ENCODE results near the gene FAM161A.
"Not testable (repeated sequence)": the region's sequence is repeated elsewhere in the genome, so short reads cannot be mapped to it uniquely, and the experiment has no call there.

FAM161A gene, protein sequence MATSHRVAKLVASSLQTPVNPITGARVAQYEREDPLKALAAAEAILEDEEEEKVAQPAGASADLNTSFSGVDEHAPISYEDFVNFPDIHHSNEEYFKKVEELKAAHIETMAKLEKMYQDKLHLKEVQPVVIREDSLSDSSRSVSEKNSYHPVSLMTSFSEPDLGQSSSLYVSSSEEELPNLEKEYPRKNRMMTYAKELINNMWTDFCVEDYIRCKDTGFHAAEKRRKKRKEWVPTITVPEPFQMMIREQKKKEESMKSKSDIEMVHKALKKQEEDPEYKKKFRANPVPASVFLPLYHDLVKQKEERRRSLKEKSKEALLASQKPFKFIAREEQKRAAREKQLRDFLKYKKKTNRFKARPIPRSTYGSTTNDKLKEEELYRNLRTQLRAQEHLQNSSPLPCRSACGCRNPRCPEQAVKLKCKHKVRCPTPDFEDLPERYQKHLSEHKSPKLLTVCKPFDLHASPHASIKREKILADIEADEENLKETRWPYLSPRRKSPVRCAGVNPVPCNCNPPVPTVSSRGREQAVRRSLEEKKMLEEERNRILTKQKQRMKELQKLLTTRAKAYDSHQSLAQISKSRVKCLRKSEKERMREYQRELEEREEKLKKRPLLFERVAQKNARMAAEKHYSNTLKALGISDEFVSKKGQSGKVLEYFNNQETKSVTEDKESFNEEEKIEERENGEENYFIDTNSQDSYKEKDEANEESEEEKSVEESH

DNA sequence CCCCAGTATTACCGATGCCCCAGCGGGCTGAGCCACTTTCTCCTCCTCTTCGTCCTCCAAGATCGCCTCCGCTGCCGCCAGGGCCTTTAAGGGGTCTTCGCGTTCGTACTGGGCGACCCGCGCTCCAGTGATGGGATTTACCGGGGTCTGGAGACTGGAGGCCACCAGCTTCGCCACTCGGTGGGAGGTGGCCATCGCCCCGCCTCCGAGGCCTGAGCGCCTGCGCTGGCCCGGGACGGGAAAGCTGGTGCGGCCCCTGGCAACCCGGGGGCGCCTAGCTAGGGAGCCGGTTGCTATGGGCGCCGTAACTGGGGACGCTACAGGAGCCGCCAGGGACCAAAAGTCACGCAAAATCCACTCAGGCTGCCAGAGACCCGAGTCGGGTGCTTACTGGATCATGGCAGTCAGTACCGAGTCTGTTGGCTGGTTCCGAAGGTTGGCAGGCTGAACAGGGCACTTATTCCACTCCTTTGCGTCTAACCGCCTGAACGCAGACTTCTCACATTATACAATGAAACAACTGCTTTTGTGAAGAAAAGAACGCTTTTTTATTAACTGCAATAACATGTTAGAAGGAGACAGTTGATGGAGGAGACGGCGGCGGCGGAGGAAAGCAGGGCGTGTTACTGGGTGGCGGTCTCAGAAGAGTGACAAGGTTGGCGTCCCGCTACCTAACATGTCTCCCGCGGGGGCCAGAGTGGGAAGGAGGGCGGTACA is at the start of gene FAM161A:
TSS of gene FAM161A (minus strand) at position 214 of the 717 bp plus-strand sequence. CDS start at position 195, 19 bp downstream.
- peak; percentile 87 for ATAC-seq
- DNase-seq (ENCODE audit: low spot score in 2 of 2): peak; percentile 72 to 93
- peaks cover 9% of the 10 kb centered on the region for H3K4me1 Mint-ChIP-seq

DNA sequence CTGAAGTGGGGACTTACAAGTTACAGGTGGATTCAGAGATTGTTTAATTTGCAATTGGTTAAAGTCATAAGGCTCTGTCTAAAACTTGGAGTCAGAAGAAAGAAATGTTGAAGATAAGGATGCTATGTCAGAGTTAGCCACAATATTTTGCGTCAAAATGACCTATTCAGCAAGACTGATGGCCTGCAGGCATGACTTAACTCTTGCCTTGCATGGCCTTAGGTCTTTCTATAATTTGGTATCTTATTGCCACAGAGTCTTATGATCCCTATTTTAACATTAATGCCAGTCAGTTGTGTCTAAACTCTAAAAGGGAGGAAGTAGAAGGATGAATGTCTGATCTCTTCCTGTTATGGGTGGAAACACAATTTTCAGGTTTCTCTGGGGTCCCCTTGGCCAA is 46.4 kb upstream of the FAM161A start:
- H3K36me3 Mint-ChIP-seq: no peaks in the 10 kb centered on the region
- no peak for ATAC-seq

More for the DNA sequence above, at the start of gene FAM161A:
- Mint-ChIP-seq H3K9me3 (no peaks in the 10 kb centered on the region), H3K27ac (peak within 1 kb of the TSS; percentile 95), H3K4me3 (peak within 1 kb of the TSS; percentile 90), H3K36me3 (peaks cover 13% of the 10 kb centered on the region)

DNA sequence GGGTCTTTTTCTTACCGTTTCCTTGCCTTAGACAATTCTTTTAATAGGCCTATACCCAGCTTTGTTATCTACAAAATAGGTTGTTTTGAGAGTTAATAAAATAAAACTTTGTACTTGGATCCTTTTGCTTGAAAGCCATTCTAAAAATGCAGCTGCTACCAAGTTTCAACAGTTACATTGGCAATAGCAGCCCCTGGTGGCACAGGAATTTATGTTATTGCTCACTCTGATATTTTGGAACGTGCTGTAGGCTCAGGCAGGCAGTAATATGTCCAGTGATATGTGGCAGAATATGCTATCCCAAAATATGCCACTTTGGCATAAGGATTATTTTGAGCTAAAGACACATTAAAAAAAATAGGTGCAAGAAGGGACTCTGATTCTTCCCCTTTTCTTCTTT is 45.0 kb upstream of the FAM161A start:
- H3K4me1 Mint-ChIP-seq: no peaks in the 10 kb centered on the region
- no peak overlapping the region for H3K27ac Mint-ChIP-seq
- no peaks in the 10 kb centered on the region for H3K36me3 Mint-ChIP-seq
- DNase-seq (ENCODE audit: low spot score in 2 of 2) (no peak), ATAC-seq (no peak)
- H3K4me3 Mint-ChIP-seq: no peak overlapping the region
- no peaks in the 10 kb centered on the region for H3K9me3 Mint-ChIP-seq

More for the DNA sequence above, 46.4 kb upstream of the FAM161A start:
- no peaks in the 10 kb centered on the region for H3K9me3 Mint-ChIP-seq
- H3K4me3 Mint-ChIP-seq: no peak overlapping the region
- peaks cover 6% of the 10 kb centered on the region for H3K4me1 Mint-ChIP-seq
- no peak overlapping the region for H3K27ac Mint-ChIP-seq
- no peak for DNase-seq (ENCODE audit: low spot score in 2 of 2)

DNA sequence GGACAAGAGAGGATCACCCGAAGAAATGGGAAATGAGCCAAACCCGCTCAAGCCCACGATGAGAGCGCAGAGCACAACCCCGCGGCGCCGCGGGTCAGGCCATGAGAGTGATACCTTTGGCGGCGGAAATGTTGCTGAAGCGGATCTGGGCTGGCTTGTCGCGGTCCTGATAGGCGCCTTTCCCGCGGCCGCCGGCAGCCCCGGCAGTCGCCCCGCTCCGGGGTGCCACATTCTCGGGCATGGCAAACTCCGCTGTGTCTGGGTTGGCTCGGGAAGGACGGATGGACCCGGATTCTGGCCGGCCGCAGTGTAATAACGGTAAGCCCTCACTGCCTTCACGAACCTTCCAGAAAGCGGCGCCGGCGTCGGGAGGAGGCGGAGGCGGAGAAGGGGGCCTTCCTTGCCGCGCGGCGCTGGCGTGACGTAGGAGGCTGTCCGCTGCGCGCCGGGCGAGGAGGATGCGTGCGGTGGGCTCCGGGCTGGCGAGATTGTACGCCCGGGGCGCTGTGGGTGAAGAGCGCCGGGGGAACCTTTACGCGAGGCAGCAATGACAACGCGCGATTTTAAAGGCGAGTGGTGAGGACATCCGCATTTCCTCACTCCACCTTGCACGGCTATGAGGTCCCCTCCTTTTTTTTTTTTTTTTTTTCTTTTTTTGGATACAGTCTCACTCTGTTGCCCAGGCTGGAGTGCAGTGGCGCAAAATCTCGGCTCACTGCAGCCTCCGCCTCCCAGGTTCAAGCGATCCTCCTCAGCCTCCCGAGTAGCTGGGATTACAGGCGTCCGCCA is 34.6 kb upstream of the FAM161A start, which contains the start of gene CCT4:
TSS of gene CCT4 (minus strand) at position 390 of the 789 bp plus-strand sequence. CDS start at position 241, 149 bp downstream.
- Mint-ChIP-seq H3K27ac (peak within 1 kb of the TSS; percentile 99), H3K9me3 (no peaks in the 10 kb centered on the region), H3K36me3 (peaks cover 60% of the 10 kb centered on the region), H3K4me3 (peak within 1 kb of the TSS; percentile 78), H3K4me1 (peaks cover 28% of the 10 kb centered on the region)
- ATAC-seq: peak; percentile 93
- peak; percentile 98 to 99 for DNase-seq (ENCODE audit: low spot score in 2 of 2)

DNA sequence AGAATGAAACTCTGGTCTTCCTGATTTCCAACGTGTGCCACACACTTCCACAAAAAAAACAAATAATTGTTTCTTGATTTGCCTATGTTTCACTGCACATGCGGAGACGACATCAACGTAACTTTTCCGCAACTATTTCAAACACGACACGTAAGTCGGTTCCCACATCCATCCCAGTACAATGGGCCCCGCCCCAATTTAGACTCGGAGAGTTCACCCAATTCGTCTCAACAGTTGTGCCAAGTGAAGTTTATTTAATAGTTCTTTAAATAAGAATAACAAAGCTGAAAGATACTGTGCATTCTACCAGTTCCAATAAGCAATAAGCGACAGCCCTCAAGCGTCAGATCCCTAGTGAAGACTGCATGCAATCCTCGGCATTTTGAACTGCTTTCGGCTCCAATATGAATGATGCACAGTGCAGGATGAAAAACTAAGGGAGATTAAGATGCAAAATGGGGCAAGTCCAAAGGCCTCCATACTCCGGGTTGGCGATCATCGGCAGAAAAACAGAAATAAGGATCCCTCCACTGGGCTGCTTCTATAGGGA is 33.9 kb upstream of the FAM161A start:
- no peak for ATAC-seq
- H3K27ac Mint-ChIP-seq: peak overlapping the region; percentile 99
- no peaks in the 10 kb centered on the region for H3K9me3 Mint-ChIP-seq
- H3K4me3 Mint-ChIP-seq: peak overlapping the region; percentile 78
- peaks cover 28% of the 10 kb centered on the region for H3K4me1 Mint-ChIP-seq
- peaks cover 67% of the 10 kb centered on the region for H3K36me3 Mint-ChIP-seq
- peak in 1 of 2 donors; percentile 55 for DNase-seq (ENCODE audit: low spot score in 2 of 2)

DNA sequence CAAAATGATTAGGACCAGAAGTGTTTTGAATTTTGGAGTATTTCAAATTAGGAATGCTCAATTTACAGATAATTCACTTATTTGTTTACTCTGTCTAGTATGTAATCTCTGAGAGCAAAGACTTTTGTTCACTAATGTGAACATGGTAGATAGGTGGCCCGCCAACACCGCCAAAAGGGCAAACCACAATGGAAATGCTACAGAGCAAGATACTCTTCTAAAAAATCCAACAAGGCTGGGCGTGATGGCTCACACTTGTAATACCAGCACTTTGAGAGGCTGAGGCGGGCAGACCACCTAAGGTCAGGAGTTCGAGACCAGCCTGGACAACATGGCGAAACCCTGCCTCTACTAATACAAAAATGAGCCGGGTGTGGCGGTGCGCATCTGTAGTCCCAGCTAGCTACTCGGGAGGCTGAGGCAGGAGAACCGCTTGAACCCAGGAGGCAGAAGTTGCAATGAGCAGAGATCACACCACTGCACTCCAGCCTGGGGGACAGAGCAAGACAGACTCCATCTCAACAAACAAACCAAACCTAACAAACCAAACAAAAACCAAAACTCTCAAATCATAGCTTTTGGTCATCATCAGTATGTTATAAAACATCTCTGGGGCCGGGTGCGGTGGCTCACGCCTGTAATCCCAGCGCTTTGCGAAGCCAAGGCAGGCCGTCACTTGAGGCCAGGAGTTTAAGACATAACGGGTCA is 32.2 kb upstream of the FAM161A start:
- no peak for DNase-seq (ENCODE audit: low spot score in 2 of 2)
- H3K9me3 Mint-ChIP-seq: no peaks in the 10 kb centered on the region
- H3K4me1 Mint-ChIP-seq: peaks cover 28% of the 10 kb centered on the region
- H3K27ac Mint-ChIP-seq: peak overlapping the region; percentile 99
- H3K4me3 Mint-ChIP-seq: peak overlapping the region; percentile 78
- no peak for ATAC-seq
- peaks cover 84% of the 10 kb centered on the region for H3K36me3 Mint-ChIP-seq

DNA sequence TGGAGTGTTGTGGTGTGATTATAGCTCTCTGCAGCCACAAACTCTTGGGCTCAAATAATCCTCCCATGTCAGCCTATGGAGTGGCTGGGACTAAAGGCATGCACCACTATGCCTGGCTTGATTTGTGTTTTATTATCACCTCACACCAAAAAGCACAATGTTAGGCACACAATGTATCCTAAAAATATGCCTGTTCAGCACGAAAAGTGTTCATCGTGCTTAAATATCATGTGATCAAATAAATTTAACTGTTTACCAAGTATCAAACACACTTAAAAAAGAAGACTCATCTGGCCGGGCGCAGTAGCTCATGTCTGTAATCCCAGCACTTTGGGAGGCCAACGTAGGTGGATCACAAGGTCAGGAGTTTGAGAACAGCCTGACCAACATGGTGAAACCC is 29.0 kb upstream of the FAM161A start:
- peaks cover 22% of the 10 kb centered on the region for H3K4me1 Mint-ChIP-seq
- no peak overlapping the region for H3K4me3 Mint-ChIP-seq
- H3K9me3 Mint-ChIP-seq: no peaks in the 10 kb centered on the region
- no peak for ATAC-seq
- peaks cover 100% of the 10 kb centered on the region for H3K36me3 Mint-ChIP-seq
- peak overlapping the region; percentile 26 for H3K27ac Mint-ChIP-seq
- no peak for DNase-seq (ENCODE audit: low spot score in 2 of 2)

DNA sequence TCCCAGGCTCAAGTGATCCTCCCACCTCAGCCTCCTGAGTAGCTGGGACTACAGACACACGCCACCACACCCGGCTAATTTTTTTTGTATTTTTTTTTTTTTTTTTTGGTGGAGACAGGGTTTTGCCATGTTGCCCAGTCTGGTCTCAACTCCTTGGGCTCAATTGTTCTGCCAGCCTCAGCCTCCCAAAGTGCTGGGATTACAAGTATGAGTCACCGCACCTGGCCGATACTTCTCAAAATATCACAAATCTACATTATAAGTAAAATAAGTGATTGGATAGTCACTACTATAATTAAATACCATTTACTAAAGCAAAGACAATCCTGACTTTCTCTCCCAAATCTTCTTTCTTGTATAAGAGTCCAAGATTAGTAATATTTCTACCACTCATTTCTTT is 25.5 kb upstream of the FAM161A start:
- H3K4me3 Mint-ChIP-seq; ATAC-seq; H3K4me1 Mint-ChIP-seq; H3K27ac Mint-ChIP-seq; H3K9me3 Mint-ChIP-seq; DNase-seq (ENCODE audit: low spot score in 2 of 2): not testable (repeated sequence)
- H3K36me3 Mint-ChIP-seq: peaks cover 100% of the 10 kb centered on the region

DNA sequence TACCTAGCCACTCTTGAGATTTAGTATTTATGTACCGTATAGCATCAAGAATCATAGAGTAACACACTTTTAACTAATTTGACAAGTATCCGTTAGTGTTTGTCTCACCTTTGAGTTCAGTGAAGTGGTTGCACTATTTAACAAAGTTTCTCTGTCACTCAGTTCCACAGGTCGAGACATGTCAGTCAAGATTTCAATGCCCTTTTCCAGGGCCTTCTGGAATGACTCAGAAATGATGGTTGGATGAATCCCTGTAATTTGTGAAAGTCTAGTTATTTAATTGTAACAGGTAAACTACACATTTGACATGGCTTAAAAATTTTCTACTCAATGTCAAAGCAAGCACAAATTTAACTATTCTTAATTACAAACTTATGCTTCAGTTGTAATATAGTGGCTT is 24.9 kb upstream of the FAM161A start:
- no peak for ATAC-seq
- Mint-ChIP-seq H3K4me1 (no peaks in the 10 kb centered on the region), H3K36me3 (peaks cover 100% of the 10 kb centered on the region), H3K27ac (no peak overlapping the region), H3K4me3 (no peak overlapping the region), H3K9me3 (no peaks in the 10 kb centered on the region)
- no peak for DNase-seq (ENCODE audit: low spot score in 2 of 2)

DNA sequence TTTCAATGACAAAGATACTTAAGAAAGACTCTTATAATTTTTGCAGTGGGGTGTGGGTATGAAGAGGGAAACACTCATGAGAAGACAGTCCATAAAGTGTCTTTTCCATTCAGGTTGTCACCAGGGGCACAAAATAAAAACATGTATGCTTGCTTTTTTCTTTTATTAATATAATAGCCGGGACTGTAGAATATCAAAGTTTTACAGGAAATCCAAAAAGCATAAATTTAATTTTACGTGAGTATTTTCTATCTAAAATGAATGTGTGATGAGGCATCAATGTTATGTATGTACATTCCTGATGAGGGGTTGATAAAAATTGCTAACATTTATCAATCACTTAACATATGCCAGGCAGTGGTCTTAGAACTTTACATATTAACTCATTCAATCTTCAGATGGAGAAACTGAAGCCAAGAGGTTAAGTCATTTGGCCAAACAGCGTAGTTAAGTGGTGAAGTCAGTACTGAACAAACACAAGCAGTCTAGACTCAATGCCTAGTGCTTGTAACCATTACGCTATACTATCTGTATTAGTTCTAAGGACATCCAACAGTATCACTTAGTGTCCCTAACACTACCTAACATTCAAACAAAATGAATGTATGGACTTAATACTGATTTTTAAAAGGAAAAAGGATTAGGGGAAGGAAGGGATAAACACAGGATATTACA is 23.8 kb upstream of the FAM161A start:
- DNase-seq (ENCODE audit: low spot score in 2 of 2) (no peak), ATAC-seq (no peak)
- no peaks in the 10 kb centered on the region for H3K9me3 Mint-ChIP-seq
- no peak overlapping the region for H3K27ac Mint-ChIP-seq
- no peak overlapping the region for H3K4me3 Mint-ChIP-seq
- no peaks in the 10 kb centered on the region for H3K4me1 Mint-ChIP-seq
- peaks cover 100% of the 10 kb centered on the region for H3K36me3 Mint-ChIP-seq

DNA sequence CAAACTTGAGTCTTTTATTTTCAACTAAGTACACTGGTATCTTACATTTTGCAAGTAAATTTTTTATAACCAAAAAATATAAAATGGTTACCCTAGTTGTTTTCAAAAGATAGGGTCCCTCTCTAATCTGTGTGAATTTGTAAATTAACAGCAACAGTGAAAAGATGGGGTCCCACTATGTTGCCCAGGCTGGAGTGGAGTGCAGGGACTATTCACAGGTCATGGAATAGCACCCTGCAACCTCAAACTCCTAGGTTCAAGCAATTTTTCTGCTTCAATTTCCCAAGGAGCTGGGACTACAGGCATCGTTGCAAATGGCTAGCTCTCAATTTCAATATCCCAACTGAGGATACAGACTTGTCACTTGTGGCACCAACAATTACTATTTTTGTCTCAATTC is 22.5 kb upstream of the FAM161A start:
- no peak for ATAC-seq
- H3K36me3 Mint-ChIP-seq: peaks cover 100% of the 10 kb centered on the region

DNA sequence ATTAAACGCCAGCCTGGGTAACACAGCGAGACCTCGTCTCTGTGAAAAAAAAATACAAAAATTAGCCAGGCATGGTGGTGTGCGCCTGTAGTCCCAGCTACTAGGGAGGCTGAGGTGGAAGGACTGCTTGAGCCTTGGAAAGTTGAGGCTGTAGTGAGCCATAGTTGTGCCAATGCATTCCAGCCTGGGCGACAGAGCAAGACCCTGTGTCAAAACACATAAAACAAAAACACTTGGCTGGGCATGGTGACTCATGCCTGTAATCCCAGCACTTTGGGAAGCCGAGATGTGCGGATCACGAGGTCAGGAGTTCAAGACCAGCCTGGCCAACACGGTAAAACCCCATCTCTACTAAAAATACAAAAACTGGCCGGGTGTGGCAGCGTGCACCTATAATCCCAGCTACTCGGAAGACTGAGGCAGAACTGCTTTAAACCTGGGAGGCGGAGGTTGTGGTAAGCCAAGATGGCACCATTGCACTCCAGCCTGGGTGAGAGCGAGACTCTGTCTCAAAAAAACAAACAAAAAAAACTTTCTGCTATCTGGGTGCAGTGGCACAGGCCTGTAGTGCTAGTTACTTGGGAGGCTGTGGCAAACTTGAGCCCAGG is 12.7 kb upstream of the FAM161A start:
- peaks cover 78% of the 10 kb centered on the region for H3K36me3 Mint-ChIP-seq
- H3K27ac Mint-ChIP-seq; H3K9me3 Mint-ChIP-seq; DNase-seq (ENCODE audit: low spot score in 2 of 2); ATAC-seq; H3K4me1 Mint-ChIP-seq; H3K4me3 Mint-ChIP-seq: not testable (repeated sequence)

More for the DNA sequence above, 22.5 kb upstream of the FAM161A start:
- Mint-ChIP-seq H3K9me3 (no peaks in the 10 kb centered on the region), H3K4me1 (no peaks in the 10 kb centered on the region), H3K27ac (no peak overlapping the region), H3K4me3 (no peak overlapping the region)
- no peak for DNase-seq (ENCODE audit: low spot score in 2 of 2)

DNA sequence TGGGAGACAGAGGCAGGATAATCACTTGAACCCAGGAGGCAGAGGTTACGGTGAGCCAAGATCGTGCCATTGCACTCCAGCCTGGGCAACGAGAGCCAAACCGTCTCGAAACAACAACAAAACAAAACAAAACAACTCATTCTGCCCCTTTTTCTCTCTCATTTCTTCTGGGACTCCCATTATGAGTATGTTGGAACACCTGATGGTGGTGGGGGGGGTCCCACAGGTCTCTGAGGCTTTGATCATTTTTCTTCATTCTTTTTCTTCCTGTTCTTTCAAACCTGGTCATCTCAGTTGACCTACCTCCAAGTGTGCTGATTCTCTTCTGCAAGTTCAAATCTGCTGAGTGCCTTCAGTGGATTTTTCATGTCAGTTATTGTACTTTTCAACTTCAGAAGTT is 8.2 kb upstream of the FAM161A start:
- Mint-ChIP-seq H3K4me1 (no peaks in the 10 kb centered on the region), H3K4me3 (no peak overlapping the region), H3K9me3 (peaks cover 3% of the 10 kb centered on the region), H3K36me3 (peaks cover 33% of the 10 kb centered on the region), H3K27ac (no peak overlapping the region)
- no peak for DNase-seq (ENCODE audit: low spot score in 2 of 2)
- ATAC-seq: no peak

Data from stimulated activated effector memory CD8-positive, alpha-beta T cell treated with anti-CD3 and anti-CD28 coated beads, Interleukin-12 subunit alpha, Interleukin-12 subunit beta, amount 100 ng/mL, for 72 hours (primary cell).